GM12865 (cell line): Measurements from ENCODE around the gene MAD1L1.

Source experiments
- DNase-seq: peaks from one replicate; pipeline ENCODE4 v3.0.0; 2010; ENCODE audit warnings: low read depth
- H3K4me3 ChIP-seq: 2 replicates; pipeline ENCODE4 v1.5.1; 2011; ENCODE audit warnings: mild to moderate bottlenecking, low read depth, low read length, control low read depth
- TF ChIP-seq, protein P1 (sequence below): IDR thresholded peaks from 2 replicates; pipeline ENCODE4 v1.5.1; 2011; ENCODE audit warnings: low read length, control low read depth, low read depth, inconsistent platforms; ENCODE audit not compliant: insufficient read depth; ENCODE audit errors: missing control alignments

MAD1L1 gene

GRCh38 chr7:2198206-2198605, 34.5 kb downstream of the MAD1L1 start:
- no peak overlapping the region for H3K4me3 ChIP-seq
- TF ChIP-seq, protein P1, sequence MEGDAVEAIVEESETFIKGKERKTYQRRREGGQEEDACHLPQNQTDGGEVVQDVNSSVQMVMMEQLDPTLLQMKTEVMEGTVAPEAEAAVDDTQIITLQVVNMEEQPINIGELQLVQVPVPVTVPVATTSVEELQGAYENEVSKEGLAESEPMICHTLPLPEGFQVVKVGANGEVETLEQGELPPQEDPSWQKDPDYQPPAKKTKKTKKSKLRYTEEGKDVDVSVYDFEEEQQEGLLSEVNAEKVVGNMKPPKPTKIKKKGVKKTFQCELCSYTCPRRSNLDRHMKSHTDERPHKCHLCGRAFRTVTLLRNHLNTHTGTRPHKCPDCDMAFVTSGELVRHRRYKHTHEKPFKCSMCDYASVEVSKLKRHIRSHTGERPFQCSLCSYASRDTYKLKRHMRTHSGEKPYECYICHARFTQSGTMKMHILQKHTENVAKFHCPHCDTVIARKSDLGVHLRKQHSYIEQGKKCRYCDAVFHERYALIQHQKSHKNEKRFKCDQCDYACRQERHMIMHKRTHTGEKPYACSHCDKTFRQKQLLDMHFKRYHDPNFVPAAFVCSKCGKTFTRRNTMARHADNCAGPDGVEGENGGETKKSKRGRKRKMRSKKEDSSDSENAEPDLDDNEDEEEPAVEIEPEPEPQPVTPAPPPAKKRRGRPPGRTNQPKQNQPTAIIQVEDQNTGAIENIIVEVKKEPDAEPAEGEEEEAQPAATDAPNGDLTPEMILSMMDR = no peak
- DNase-seq = no peak

DNA sequence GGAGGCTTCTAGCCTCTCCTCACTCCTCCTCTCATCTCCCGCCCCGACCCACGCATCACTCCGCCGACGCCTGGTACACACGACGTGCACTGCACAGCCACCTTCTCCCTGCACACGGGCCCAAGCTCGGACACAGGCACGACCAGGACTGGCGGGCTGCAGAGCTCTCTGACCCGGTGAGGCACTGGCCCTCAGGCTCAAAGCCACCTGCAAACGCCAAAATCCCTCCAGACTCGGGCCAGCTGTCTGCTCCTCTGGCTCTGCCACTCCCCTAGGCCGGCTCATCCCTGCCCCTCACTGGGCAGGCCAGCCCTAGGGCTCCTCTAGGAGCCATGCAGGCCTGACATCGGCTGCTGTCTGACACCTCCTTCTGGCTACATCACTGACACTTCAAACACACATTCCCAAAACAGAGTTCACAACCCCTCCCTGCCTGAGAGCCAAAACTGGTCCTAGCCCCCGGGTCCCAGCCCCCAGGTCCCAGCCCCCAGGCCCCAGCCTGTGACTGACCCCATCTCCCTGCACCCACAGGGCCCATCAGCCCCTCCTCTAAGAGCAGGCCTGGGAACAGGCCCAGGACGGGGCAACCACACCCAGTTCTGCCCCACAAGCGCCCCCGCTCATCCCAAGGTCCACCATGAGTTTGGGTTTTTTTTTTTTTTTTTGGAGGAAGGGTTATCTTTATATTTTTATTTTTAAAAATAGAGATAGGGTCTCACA, 35.1 kb downstream of the MAD1L1 start:
- TF ChIP-seq, protein P1 = no peak
- DNase-seq = no peak
- no peak overlapping the region for H3K4me3 ChIP-seq

- TF ChIP-seq, protein P1 = no peak
- H3K4me3 ChIP-seq = no peak overlapping the region
- no peak for DNase-seq
Measured at GRCh38 chr7:2196381-2197378, 36.1 kb downstream of the MAD1L1 start.

DNA sequence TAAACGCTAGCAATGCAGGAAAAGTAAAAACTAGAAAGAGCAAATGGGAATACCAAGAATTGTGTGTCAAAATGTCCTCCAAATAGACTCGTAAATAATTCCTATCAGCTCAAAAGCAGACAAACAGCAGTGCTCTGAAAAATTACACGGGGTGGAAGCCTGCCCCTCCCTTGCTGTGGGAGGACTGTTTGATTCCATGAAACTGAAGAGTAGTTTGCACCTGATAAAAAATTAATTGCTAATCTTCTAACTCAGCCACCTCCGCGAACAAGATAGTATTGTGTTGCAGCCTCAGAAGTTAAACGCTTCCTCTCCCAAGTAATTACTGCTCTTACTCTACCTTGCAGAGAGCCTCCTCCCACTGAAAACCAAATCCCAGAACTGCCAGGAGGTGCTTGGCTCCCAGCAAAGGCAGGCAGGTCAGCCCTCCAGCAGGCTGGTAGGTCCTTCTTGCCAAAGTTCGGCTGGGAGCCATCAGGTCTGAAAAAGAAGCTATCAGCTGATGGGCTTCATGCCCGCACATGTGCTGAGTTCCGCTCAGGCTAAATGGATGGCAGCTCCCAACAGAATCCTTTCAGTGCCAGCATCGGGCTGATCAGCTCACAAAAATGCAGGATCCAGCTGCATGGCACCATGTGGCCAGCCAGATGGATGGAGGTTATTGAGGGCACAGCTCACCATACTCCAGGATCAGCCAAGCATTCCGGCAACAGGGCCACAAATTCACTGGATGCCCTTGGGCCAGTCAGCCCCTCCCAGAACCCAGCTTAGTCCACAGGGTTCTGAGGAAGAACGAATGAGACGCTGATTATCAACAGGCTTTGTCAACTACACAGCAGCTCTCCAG, 37.1 kb downstream of the MAD1L1 start:
- no peak for DNase-seq
- TF ChIP-seq, protein P1 = no peak
- no peak overlapping the region for H3K4me3 ChIP-seq

DNA sequence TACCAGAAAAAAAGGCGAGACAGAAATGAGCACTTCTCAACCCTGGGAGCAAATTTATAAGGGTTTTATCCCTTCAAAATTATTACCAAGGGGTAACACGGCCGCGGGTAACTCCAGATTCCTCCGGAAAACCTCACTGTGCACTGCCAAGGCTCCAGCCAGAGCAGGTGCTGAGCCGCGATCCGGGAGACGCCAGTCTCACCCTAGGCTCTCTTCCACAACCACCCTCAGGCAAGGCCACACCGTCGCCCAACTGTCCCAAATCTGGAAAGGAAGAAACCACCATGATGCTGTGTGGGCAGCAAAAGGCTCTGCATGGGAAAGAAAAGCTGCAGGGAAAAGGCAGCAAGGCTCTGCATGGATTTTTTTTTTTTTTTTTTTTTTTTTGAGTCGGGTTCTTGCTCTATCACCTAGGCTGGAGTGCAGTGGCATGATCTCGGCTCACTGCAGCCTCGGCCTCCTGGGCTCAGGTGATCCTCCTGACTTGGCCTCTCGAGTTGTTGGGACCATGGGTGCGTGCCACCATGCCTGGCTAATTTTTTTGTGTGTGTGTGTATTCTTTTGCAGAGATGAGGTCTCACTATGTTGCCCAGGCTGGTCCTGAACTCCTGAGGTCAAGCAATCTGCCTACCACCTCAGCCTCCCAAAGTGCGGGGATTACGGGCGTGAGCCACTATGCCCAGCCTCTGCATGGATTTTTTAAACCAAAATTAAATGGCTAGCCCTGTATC, 39.0 kb downstream of the MAD1L1 start:
- DNase-seq = no peak
- TF ChIP-seq, protein P1 = no peak
- H3K4me3 ChIP-seq = no peak overlapping the region

- DNase-seq = no peak
- TF ChIP-seq, protein P1 = no peak
- no peak overlapping the region for H3K4me3 ChIP-seq
Measured at GRCh38 chr7:2192831-2193534, 39.8 kb downstream of the MAD1L1 start.
